ENCODE measurements around the gene CERK. TPM values are rescaled to one million over a fixed set of nuclear protein-coding genes. Genes with fewer than 3 reads are reported as not detected.

Gene CERK
- total and polyA plus RNA-seq, 7 donors, result 23.9 to 45.5 (median 28.2) TPM

GRCh38 chr22:46676479-46676878, 61.6 kb downstream of the CERK start:
- no peak for DNase-seq
- Histone ChIP-seq H3K36me3 (peaks cover 0 to 38% (median 3%) of the 10 kb centered on the region in 4 donors), H3K4me3 (no peak overlapping the region), H3K27ac (no peak overlapping the region), H3K9me3 (no peaks in the 10 kb centered on the region), H3K27me3 (no peaks in the 10 kb centered on the region), H3K4me1 (peaks cover 0 to 12% (median 0%) of the 10 kb centered on the region in 4 donors)
- TF ChIP-seq POLR2AphosphoS5 (IDR thresholded peaks at IDR 0.05), result no peak
- TF ChIP-seq EP300 (IDR thresholded peaks at IDR 0.05), result no peak
- no peak for TF ChIP-seq POLR2A (IDR thresholded peaks at IDR 0.05)
- no peak for TF ChIP-seq CTCF (IDR thresholded peaks at IDR 0.05)
- intact Hi-C loops (cut with DNase I), result no loop called here
- 93% methylated on average over 15 of the region's 15 CpGs for WGBS, 2 donors

GRCh38 chr22:46675938-46676337, 62.1 kb downstream of the CERK start:
- no peak overlapping the region for H3K4me3 ChIP-seq
- intact Hi-C loops (cut with DNase I), result no loop called here
- no peaks in the 10 kb centered on the region for H3K27me3 ChIP-seq
- no peaks in the 10 kb centered on the region for H3K9me3 ChIP-seq
- 92 to 97% methylated on average over 16 of the region's 16 CpGs for WGBS, 2 donors
- no peak for TF ChIP-seq POLR2AphosphoS5 (IDR thresholded peaks at IDR 0.05)
- TF ChIP-seq POLR2A (IDR thresholded peaks at IDR 0.05), result no peak
- TF ChIP-seq EP300 (IDR thresholded peaks at IDR 0.05), result no peak
- TF ChIP-seq CTCF (IDR thresholded peaks at IDR 0.05), result no peak
- H3K27ac ChIP-seq, result no peak overlapping the region
- peaks cover 0 to 12% (median 0%) of the 10 kb centered on the region in 4 donors for H3K4me1 ChIP-seq
- no peak for DNase-seq
- H3K36me3 ChIP-seq, result peaks cover 0 to 39% (median 3%) of the 10 kb centered on the region in 4 donors

GRCh38 chr22:46675479-46675878, 62.6 kb downstream of the CERK start:
- H3K4me1 ChIP-seq, result peaks cover 0 to 12% (median 0%) of the 10 kb centered on the region in 4 donors
- no peaks in the 10 kb centered on the region for H3K27me3 ChIP-seq
- no peak overlapping the region for H3K27ac ChIP-seq
- no peak for DNase-seq
- WGBS, 2 donors, result 93 to 94% methylated on average over 13 of the region's 13 CpGs
- intact Hi-C loops (cut with DNase I), result no loop called here
- H3K4me3 ChIP-seq, result no peak overlapping the region
- TF ChIP-seq EP300 (IDR thresholded peaks at IDR 0.05) (no peak), POLR2AphosphoS5 (IDR thresholded peaks at IDR 0.05) (no peak), CTCF (IDR thresholded peaks at IDR 0.05) (no peak), POLR2A (IDR thresholded peaks at IDR 0.05) (no peak)
- H3K9me3 ChIP-seq, result no peaks in the 10 kb centered on the region
- H3K36me3 ChIP-seq, result peaks cover 0 to 43% (median 3%) of the 10 kb centered on the region in 4 donors

- intact Hi-C loops (cut with DNase I), result no loop called here
- no peak overlapping the region for H3K4me3 ChIP-seq
- H3K27me3 ChIP-seq, result no peaks in the 10 kb centered on the region
- TF ChIP-seq EP300 (IDR thresholded peaks at IDR 0.05) (no peak), POLR2AphosphoS5 (IDR thresholded peaks at IDR 0.05) (no peak), CTCF (IDR thresholded peaks at IDR 0.05) (no peak), POLR2A (IDR thresholded peaks at IDR 0.05) (no peak)
- H3K9me3 ChIP-seq, result no peaks in the 10 kb centered on the region
- peaks cover 0 to 9% (median 0%) of the 10 kb centered on the region in 4 donors for H3K4me1 ChIP-seq
- DNase-seq, result no peak
- no peak overlapping the region for H3K27ac ChIP-seq
- peaks cover 0 to 48% (median 3%) of the 10 kb centered on the region in 4 donors for H3K36me3 ChIP-seq
- WGBS, 2 donors, result 67 to 88% methylated on average over 11 of the region's 11 CpGs
These were observed 63.1 kb downstream of the CERK start for GRCh38 chr22:46674906-46675305.

GRCh38 chr22:46674367-46674781, 63.7 kb downstream of the CERK start:
- Histone ChIP-seq H3K4me3 (no peak overlapping the region), H3K27ac (peak overlapping the region in 1 of 4 donors; percentile 35)

More at GRCh38 chr22:46674367-46674781, 63.7 kb downstream of the CERK start:
- peaks cover 0 to 6% (median 0%) of the 10 kb centered on the region in 4 donors for H3K4me1 ChIP-seq
- H3K9me3 ChIP-seq, result no peaks in the 10 kb centered on the region
- peaks cover 0 to 51% (median 3%) of the 10 kb centered on the region in 4 donors for H3K36me3 ChIP-seq
- H3K27me3 ChIP-seq, result no peaks in the 10 kb centered on the region
- intact Hi-C loops (cut with DNase I), result no loop called here
- WGBS, 2 donors, result 53 to 90% methylated on average over 19 of the region's 19 CpGs
- TF ChIP-seq EP300 (IDR thresholded peaks at IDR 0.05), result no peak
- TF ChIP-seq POLR2AphosphoS5 (IDR thresholded peaks at IDR 0.05), result peak in 2 of 4 donors; percentile 7 to 53
- DNase-seq, result peak; percentile 83
